ENCODE results near the gene IRF4.

GRCh38 chr6:455835-456234, 64.3 kb downstream of the IRF4 start:
- TF ChIP-seq POLR2A (IDR thresholded peaks at IDR 0.05) = no peak
- TF ChIP-seq, protein P1, sequence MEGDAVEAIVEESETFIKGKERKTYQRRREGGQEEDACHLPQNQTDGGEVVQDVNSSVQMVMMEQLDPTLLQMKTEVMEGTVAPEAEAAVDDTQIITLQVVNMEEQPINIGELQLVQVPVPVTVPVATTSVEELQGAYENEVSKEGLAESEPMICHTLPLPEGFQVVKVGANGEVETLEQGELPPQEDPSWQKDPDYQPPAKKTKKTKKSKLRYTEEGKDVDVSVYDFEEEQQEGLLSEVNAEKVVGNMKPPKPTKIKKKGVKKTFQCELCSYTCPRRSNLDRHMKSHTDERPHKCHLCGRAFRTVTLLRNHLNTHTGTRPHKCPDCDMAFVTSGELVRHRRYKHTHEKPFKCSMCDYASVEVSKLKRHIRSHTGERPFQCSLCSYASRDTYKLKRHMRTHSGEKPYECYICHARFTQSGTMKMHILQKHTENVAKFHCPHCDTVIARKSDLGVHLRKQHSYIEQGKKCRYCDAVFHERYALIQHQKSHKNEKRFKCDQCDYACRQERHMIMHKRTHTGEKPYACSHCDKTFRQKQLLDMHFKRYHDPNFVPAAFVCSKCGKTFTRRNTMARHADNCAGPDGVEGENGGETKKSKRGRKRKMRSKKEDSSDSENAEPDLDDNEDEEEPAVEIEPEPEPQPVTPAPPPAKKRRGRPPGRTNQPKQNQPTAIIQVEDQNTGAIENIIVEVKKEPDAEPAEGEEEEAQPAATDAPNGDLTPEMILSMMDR (IDR thresholded peaks at IDR 0.05 in 4 of 5, conservative IDR thresholded peaks at IDR 0.05 in 1 of 5) = no peak

Measured in gastrocnemius medialis (tissue), 4 donors.